Colonic mucosa (tissue), 4 donors: ENCODE results near the gene GNL3. TPM values are rescaled to one million over a fixed set of nuclear protein-coding genes. Genes with fewer than 3 reads are reported as not detected.

ENCODE experiments used
- DNase-seq: peaks from one replicate; pipeline ENCODE4 v3.0.0-alpha.2; 2020
- H3K27ac ChIP-seq: fragments of 200-600 bp; one replicate; pipeline ENCODE4 v1.8.0; 2021
- H3K27me3 ChIP-seq: fragments of 200-600 bp; one replicate; pipeline ENCODE4 v1.8.0; 2021
- H3K36me3 ChIP-seq: fragments of 200-600 bp; one replicate; pipeline ENCODE4 v1.8.0; 2021
- H3K4me1 ChIP-seq: fragments of 200-600 bp; one replicate; pipeline ENCODE4 v1.8.0; 2021; ENCODE audit warnings: mild to moderate bottlenecking
- H3K4me3 ChIP-seq: fragments of 200-600 bp; one replicate; pipeline ENCODE4 v1.8.0; 2021
- H3K9ac ChIP-seq, 2 donors: one replicate each; pipeline ENCODE4 v1.7.0; 2013; ENCODE audit warnings: control low read depth in 2 of 2, low read depth in 2 of 2, low read length in 2 of 2
- H3K9me3 ChIP-seq: fragments of 200-600 bp; one replicate; pipeline ENCODE4 v1.8.0; 2021
- intact Hi-C: fragments of 100-400 bp; cut with DNase I; formaldehyde crosslinking; loops from one replicate; pipeline ENCODE4 v1.14.1; 2022
- total RNA-seq, 2 donors: library from RNA; stranded (reverse); fragmentation: NEBNext Ultra II Directional in 1 of 2; extraction: Animal tissue kit (Norgen Biotek cat#: 25700) in 1 of 2; gene quantifications; one replicate each; pipeline ENCODE4 v1.2.1, GENCODE V29; 2021
- TF ChIP-seq, protein P1 (sequence below): fragments of 200-600 bp; IDR thresholded peaks from one replicate; pipeline ENCODE4 v1.8.0; 2022; ENCODE audit warnings: antibody characterized with exemption, mild to moderate bottlenecking
- donor health status: healthy.
- donor health status: DM: no; HTN: no; CAD: no.
- donor health status: DM: no; HTN: no; CAD: no.

GNL3 gene
- total RNA-seq, 2 donors from 2014 or later: 49.9 to 75.5 TPM

DNA sequence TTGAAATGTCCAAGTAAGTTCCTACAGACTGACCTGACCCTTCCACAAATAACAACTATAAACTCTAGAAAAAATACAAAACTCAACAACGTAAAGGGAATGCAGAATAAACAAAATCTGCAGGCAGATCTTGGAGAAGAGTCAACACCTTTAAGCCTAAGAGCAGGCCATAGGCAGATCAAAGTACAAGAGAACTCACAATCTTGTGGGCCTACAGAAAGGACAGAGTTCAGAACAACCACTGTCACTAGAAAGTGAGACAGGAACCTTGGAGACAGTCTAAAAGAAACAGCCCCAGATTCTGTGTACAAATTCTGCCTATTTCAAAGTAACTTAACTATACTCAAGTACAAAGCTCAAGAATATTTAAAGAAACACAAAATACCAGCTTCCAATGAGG lies 53.9 kb downstream of the GNL3 start:
- no peaks in the 10 kb centered on the region for H3K9me3 ChIP-seq
- intact Hi-C loops: loop anchor here (10.0 kb wide), 1 partner anchor 335 kb away; no protein-coding TSS in a partner anchor
- H3K36me3 ChIP-seq: no peaks in the 10 kb centered on the region
- no peaks in the 10 kb centered on the region for H3K4me1 ChIP-seq
- no peak overlapping the region for H3K9ac ChIP-seq
- H3K27ac ChIP-seq: no peak overlapping the region
- no peak for DNase-seq
- no peaks in the 10 kb centered on the region for H3K27me3 ChIP-seq
- TF ChIP-seq, protein P1, sequence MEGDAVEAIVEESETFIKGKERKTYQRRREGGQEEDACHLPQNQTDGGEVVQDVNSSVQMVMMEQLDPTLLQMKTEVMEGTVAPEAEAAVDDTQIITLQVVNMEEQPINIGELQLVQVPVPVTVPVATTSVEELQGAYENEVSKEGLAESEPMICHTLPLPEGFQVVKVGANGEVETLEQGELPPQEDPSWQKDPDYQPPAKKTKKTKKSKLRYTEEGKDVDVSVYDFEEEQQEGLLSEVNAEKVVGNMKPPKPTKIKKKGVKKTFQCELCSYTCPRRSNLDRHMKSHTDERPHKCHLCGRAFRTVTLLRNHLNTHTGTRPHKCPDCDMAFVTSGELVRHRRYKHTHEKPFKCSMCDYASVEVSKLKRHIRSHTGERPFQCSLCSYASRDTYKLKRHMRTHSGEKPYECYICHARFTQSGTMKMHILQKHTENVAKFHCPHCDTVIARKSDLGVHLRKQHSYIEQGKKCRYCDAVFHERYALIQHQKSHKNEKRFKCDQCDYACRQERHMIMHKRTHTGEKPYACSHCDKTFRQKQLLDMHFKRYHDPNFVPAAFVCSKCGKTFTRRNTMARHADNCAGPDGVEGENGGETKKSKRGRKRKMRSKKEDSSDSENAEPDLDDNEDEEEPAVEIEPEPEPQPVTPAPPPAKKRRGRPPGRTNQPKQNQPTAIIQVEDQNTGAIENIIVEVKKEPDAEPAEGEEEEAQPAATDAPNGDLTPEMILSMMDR: no peak
- H3K4me3 ChIP-seq: no peak overlapping the region

DNA sequence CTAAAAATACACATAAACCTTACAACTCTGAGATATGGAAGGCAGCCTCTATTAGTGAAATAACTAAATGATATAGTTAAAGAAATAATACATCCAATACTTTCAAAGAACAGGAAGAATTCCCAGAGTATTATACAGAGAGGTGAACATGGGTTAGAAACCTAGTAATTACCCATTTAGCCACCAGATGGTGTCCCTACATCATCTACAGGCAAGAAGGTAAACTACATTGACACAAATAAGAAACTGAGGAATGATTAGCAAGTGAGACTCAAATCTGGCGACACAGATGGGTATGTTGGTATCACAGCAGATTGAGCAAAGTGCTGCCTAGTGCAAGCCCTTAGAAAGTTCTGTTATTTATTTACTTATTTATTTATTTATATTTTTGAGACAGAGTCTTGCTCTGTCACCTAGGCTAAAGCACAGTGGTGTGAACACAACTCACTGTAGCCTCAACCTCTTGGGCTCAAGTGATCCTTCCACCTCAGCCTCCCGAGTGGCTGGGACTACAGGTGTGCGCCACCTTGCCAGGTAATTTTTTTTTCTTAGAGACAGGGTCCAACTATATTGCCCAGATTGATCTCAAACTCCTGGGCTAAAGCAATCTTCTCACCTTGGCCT lies 56.7 kb downstream of the GNL3 start:
- intact Hi-C loops: loop anchor here (10.0 kb wide), 1 partner anchor 332 kb away; no protein-coding TSS in a partner anchor
- H3K27ac ChIP-seq: no peak overlapping the region
- DNase-seq: no peak

GRCh38 chr3:52743152-52743551 lies 57.3 kb downstream of the GNL3 start:
- Histone ChIP-seq H3K27ac (no peak overlapping the region), H3K27me3 (no peaks in the 10 kb centered on the region), H3K4me3 (no peak overlapping the region), H3K4me1 (no peaks in the 10 kb centered on the region), H3K36me3 (no peaks in the 10 kb centered on the region), H3K9me3 (no peaks in the 10 kb centered on the region), H3K9ac (no peak overlapping the region)
- TF ChIP-seq, protein P1: no peak
- DNase-seq: no peak
- intact Hi-C loops: loop anchor here (10.0 kb wide), 1 partner anchor 332 kb away; no protein-coding TSS in a partner anchor

More for the DNA sequence above, 56.7 kb downstream of the GNL3 start:
- H3K27me3 ChIP-seq: no peaks in the 10 kb centered on the region
- H3K4me3 ChIP-seq: no peak overlapping the region
- H3K9ac ChIP-seq: no peak overlapping the region
- H3K4me1 ChIP-seq: no peaks in the 10 kb centered on the region
- H3K36me3 ChIP-seq: no peaks in the 10 kb centered on the region
- no peaks in the 10 kb centered on the region for H3K9me3 ChIP-seq
- TF ChIP-seq, protein P1: peak; percentile 34

DNA sequence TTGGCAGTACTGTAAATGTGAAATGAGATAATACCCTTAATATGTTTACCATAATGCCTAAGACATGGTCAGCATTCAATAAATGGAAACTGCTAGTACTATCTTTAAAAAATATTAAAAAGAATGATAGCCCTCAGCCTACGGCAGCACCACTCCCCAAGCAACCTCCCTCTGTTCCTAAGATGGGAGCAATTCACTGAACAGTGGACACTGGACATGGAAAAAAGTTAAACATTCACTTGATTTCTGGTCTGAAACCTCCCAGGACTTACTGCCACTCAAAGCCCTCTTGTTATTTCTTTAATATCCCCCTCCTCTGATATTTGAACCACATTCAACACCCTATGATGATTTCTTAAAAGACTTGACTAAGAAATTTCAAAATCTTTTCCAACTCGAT lies 57.9 kb downstream of the GNL3 start:
- no peak overlapping the region for H3K27ac ChIP-seq
- TF ChIP-seq, protein P1: no peak
- no peak overlapping the region for H3K9ac ChIP-seq
- no peaks in the 10 kb centered on the region for H3K9me3 ChIP-seq
- intact Hi-C loops: loop anchor here (10.0 kb wide), 1 partner anchor 331 kb away; no protein-coding TSS in a partner anchor
- no peak overlapping the region for H3K4me3 ChIP-seq
- no peaks in the 10 kb centered on the region for H3K4me1 ChIP-seq
- DNase-seq: no peak
- no peaks in the 10 kb centered on the region for H3K36me3 ChIP-seq
- H3K27me3 ChIP-seq: no peaks in the 10 kb centered on the region

Other genes with a start within 250 kb of the GNL3 start
- 1 to 10 TPM; 2.4 to 2.6 TPM for gene SEMA3G, start 240.9 kb upstream of the GNL3 start, total RNA-seq
- 1 to 10 TPM; 1.1 to 1.5 TPM for gene TNNC1, start 232.0 kb upstream of the GNL3 start, total RNA-seq
- 10 to 100 TPM; 43.2 to 60.5 TPM for gene NISCH, start 230.4 kb upstream of the GNL3 start, total RNA-seq
- gene STAB1, start 190.7 kb upstream of the GNL3 start, total RNA-seq: 10 to 100 TPM; 41.1 to 46.5 TPM
- gene NT5DC2, start 152.2 kb upstream of the GNL3 start, total RNA-seq: 10 to 100 TPM; 12.5 to 49.1 TPM
- gene UQCC5, start 149.4 kb upstream of the GNL3 start, total RNA-seq: 10 to 100 TPM in 1 of 2 donors, 1 to 10 TPM in 1; 9.0 to 11.3 TPM
- gene PBRM1, start 119 bp upstream of the GNL3 start, total RNA-seq: 10 to 100 TPM; 53.6 to 65.7 TPM
- 10 to 100 TPM; 29.0 to 36.2 TPM for gene GLT8D1, start 19.8 kb downstream of the GNL3 start, total RNA-seq
- gene SPCS1, start 20.1 kb downstream of the GNL3 start, total RNA-seq: 100 to 1,000 TPM in 1 of 2 donors, 10 to 100 TPM in 1; 95.6 to 136 TPM
- gene NEK4, start 84.9 kb downstream of the GNL3 start, total RNA-seq: 10 to 100 TPM; 21.2 to 29.1 TPM
- gene ITIH1, start 91.6 kb downstream of the GNL3 start, total RNA-seq: under 1 TPM in 1 of 2 donors, not detected in 1; 0.91 TPM
- under 1 TPM; 0.32 to 0.82 TPM for gene ITIH3, start 108.8 kb downstream of the GNL3 start, total RNA-seq
- 1 to 10 TPM; 2.1 to 7.3 TPM for gene ITIH4, start 144.6 kb downstream of the GNL3 start, total RNA-seq
- 1 to 10 TPM; 1.5 to 3.2 TPM for gene MUSTN1, start 149.0 kb downstream of the GNL3 start, total RNA-seq
- 10 to 100 TPM in 1 of 2 donors, 1 to 10 TPM in 1; 7.4 to 15.3 TPM for gene STIMATE, start 211.5 kb downstream of the GNL3 start, total RNA-seq